ENCODE measurements around the gene GPR75. TPM values are rescaled to one million over a fixed set of nuclear protein-coding genes. Genes with fewer than 3 reads are reported as not detected.

GPR75 gene
- total RNA-seq, 4 donors from 2014 or later, result 1.2 to 4.6 (median 2.8) TPM

GRCh38 chr2:53829273-53829979, 30.3 kb downstream of the GPR75 start:
- peaks cover 0 to 9% (median 5%) of the 10 kb centered on the region in 4 donors for H3K36me3 ChIP-seq
- DNase-seq (ENCODE audit: extremely low spot score), result no peak
- H3K9me3 ChIP-seq, result no peaks in the 10 kb centered on the region
- peaks cover 18 to 28% (median 21%) of the 10 kb centered on the region in 4 donors for H3K4me1 ChIP-seq
- H3K27me3 ChIP-seq, result no peaks in the 10 kb centered on the region
- intact Hi-C loops (cut with DNase I), result no loop called here
- H3K27ac ChIP-seq (replicated peaks in 1 of 4), result no peak overlapping the region
- WGBS, result 92% methylated on average over 11 of the region's 11 CpGs
- H3K4me3 ChIP-seq, result no peak overlapping the region
- no peak for TF ChIP-seq CTCF (IDR thresholded peaks at IDR 0.05)
- TF ChIP-seq POLR2AphosphoS5 (IDR thresholded peaks at IDR 0.05), result no peak
- TF ChIP-seq POLR2A (IDR thresholded peaks at IDR 0.05; ENCODE audit: low read depth), result no peak
- TF ChIP-seq EP300 (IDR thresholded peaks at IDR 0.05), result no peak

GRCh38 chr2:53828331-53828730, 31.4 kb downstream of the GPR75 start:
- H3K27me3 ChIP-seq, result no peaks in the 10 kb centered on the region
- no peak for DNase-seq (ENCODE audit: extremely low spot score)
- H3K27ac ChIP-seq (replicated peaks in 1 of 4), result peak overlapping the region in 1 of 4 donors; percentile 11
- no peak overlapping the region for H3K4me3 ChIP-seq
- intact Hi-C loops (cut with DNase I), result no loop called here
- TF ChIP-seq POLR2A (IDR thresholded peaks at IDR 0.05; ENCODE audit: low read depth) (no peak), CTCF (IDR thresholded peaks at IDR 0.05) (no peak), POLR2AphosphoS5 (IDR thresholded peaks at IDR 0.05) (no peak), EP300 (IDR thresholded peaks at IDR 0.05) (no peak)
- H3K4me1 ChIP-seq, result peaks cover 18 to 28% (median 21%) of the 10 kb centered on the region in 4 donors
- H3K36me3 ChIP-seq, result peaks cover 0 to 9% (median 5%) of the 10 kb centered on the region in 4 donors
- WGBS, result 96% methylated on average over 4 of the region's 4 CpGs
- H3K9me3 ChIP-seq, result no peaks in the 10 kb centered on the region

- Histone ChIP-seq H3K4me3 (no peak overlapping the region), H3K36me3 (peaks cover 0 to 9% (median 2%) of the 10 kb centered on the region in 4 donors), H3K27me3 (no peaks in the 10 kb centered on the region), H3K9me3 (no peaks in the 10 kb centered on the region), H3K4me1 (peaks cover 18 to 28% (median 21%) of the 10 kb centered on the region in 4 donors), H3K27ac (replicated peaks in 1 of 4) (peak overlapping the region; percentile 1 to 60 (median 18))
- DNase-seq (ENCODE audit: extremely low spot score), result no peak
- no peak for TF ChIP-seq EP300 (IDR thresholded peaks at IDR 0.05)
- TF ChIP-seq CTCF (IDR thresholded peaks at IDR 0.05), result no peak
- TF ChIP-seq POLR2AphosphoS5 (IDR thresholded peaks at IDR 0.05), result no peak
- no peak for TF ChIP-seq POLR2A (IDR thresholded peaks at IDR 0.05; ENCODE audit: low read depth)
- WGBS, result 85% methylated on average over 3 of the region's 3 CpGs
- intact Hi-C loops (cut with DNase I), result no loop called here
Observed at GRCh38 chr2:53827398-53828175, 32.2 kb downstream of the GPR75 start.

- H3K27ac ChIP-seq (replicated peaks in 1 of 4), result peak overlapping the region; percentile 11 to 60 (median 21)
- no peaks in the 10 kb centered on the region for H3K27me3 ChIP-seq
- H3K4me1 ChIP-seq, result peaks cover 18 to 28% (median 21%) of the 10 kb centered on the region in 4 donors
- no peaks in the 10 kb centered on the region for H3K9me3 ChIP-seq
- DNase-seq (ENCODE audit: extremely low spot score), result no peak
- WGBS, result 61% methylated on average over 3 of the region's 3 CpGs
- H3K4me3 ChIP-seq, result no peak overlapping the region
- TF ChIP-seq POLR2AphosphoS5 (IDR thresholded peaks at IDR 0.05), result peak in 1 of 2 donors; percentile 58
- TF ChIP-seq CTCF (IDR thresholded peaks at IDR 0.05), result no peak
- TF ChIP-seq EP300 (IDR thresholded peaks at IDR 0.05), result no peak
- no peak for TF ChIP-seq POLR2A (IDR thresholded peaks at IDR 0.05; ENCODE audit: low read depth)
- H3K36me3 ChIP-seq, result peaks cover 0 to 9% (median 2%) of the 10 kb centered on the region in 4 donors
- intact Hi-C loops (cut with DNase I), result no loop called here
Observed at GRCh38 chr2:53826587-53827397, 33.0 kb downstream of the GPR75 start.
